Duodenal mucosa (tissue), 2 donors: ENCODE measurements around the gene ALLC.

ENCODE experiments used
- H3K27ac ChIP-seq: one replicate; pipeline ENCODE4 v1.7.0; 2013; ENCODE audit warnings: low read depth, low read length
- H3K27me3 ChIP-seq, 2 donors: one replicate each; pipeline ENCODE4 v1.7.0; 2013; ENCODE audit warnings: low read length in 2 of 2, control low read depth in 1 of 2; ENCODE audit not compliant: insufficient read depth in 2 of 2, control insufficient read depth in 1 of 2
- H3K36me3 ChIP-seq, 2 donors: one replicate each; pipeline ENCODE4 v1.7.0; 2013; ENCODE audit warnings: low read length in 2 of 2, control low read depth in 1 of 2; ENCODE audit not compliant: insufficient read depth in 2 of 2, control insufficient read depth in 1 of 2
- H3K4me1 ChIP-seq, 2 donors: one replicate each; pipeline ENCODE4 v1.7.0; 2013; ENCODE audit warnings: low read length in 2 of 2, control low read depth in 1 of 2; ENCODE audit not compliant: insufficient read depth in 2 of 2, control insufficient read depth in 1 of 2
- H3K4me3 ChIP-seq, 2 donors: one replicate each; pipeline ENCODE4 v1.7.0; 2013; ENCODE audit warnings: low read length in 2 of 2, low read depth in 1 of 2
- H3K9ac ChIP-seq, 2 donors: one replicate each; pipeline ENCODE4 v1.7.0; 2013; ENCODE audit warnings: low read length in 2 of 2, low read depth in 1 of 2
- H3K9me3 ChIP-seq, 2 donors: one replicate each; pipeline ENCODE4 v1.7.0; 2013; ENCODE audit warnings: low read length in 2 of 2, control low read depth in 1 of 2; ENCODE audit not compliant: control insufficient read depth in 1 of 2

ALLC gene

DNA sequence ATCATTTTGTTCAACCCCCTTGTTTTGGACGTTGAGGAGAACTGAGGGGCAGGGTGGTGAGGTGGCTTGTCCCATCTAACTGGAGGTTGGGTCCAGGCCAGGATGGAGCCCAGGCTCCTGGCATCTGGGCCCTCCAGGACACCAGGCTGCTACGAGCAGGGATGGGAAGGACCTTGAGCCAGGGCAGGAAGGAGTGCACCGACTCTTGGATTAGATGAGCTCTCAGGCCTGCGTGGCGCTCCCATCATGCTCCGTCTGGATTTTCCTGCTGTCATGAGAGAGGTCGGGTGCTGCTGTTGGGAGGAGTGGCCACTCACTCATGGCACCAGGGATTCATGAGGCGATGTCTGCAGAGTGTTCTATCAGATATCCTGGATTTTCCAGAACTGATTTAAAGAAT lies 18.3 kb upstream of the ALLC start:
- H3K9me3 ChIP-seq = no peaks in the 10 kb centered on the region
- no peaks in the 10 kb centered on the region for H3K27me3 ChIP-seq

DNA sequence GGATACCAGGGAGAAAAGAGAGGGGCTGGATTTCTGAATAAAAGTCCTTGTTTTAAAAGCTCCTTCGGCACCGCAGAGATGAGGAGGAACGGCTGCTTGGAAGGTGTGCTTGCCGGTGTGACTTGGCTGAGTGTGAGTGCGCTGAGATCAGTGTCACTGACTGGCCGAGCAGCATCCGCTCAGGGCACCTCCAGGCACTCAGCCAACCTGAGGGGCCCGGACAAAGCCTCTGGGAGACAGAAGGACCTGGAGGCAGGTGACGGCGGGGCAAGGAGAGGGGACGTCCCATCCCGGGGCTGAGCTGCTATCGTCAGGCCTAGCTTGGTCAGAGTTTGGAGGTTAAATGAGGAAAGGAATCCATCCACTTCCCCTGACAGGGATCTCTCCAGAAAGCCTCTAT lies 16.8 kb upstream of the ALLC start:
- Histone ChIP-seq H3K4me1 (no peaks in the 10 kb centered on the region), H3K27me3 (no peaks in the 10 kb centered on the region), H3K27ac (no peak overlapping the region), H3K9me3 (no peaks in the 10 kb centered on the region), H3K4me3 (no peak overlapping the region), H3K9ac (no peak overlapping the region), H3K36me3 (no peaks in the 10 kb centered on the region)

More for the DNA sequence above, 18.3 kb upstream of the ALLC start:
- Histone ChIP-seq H3K4me3 (no peak overlapping the region), H3K36me3 (no peaks in the 10 kb centered on the region), H3K4me1 (no peaks in the 10 kb centered on the region), H3K9ac (no peak overlapping the region), H3K27ac (no peak overlapping the region)

DNA sequence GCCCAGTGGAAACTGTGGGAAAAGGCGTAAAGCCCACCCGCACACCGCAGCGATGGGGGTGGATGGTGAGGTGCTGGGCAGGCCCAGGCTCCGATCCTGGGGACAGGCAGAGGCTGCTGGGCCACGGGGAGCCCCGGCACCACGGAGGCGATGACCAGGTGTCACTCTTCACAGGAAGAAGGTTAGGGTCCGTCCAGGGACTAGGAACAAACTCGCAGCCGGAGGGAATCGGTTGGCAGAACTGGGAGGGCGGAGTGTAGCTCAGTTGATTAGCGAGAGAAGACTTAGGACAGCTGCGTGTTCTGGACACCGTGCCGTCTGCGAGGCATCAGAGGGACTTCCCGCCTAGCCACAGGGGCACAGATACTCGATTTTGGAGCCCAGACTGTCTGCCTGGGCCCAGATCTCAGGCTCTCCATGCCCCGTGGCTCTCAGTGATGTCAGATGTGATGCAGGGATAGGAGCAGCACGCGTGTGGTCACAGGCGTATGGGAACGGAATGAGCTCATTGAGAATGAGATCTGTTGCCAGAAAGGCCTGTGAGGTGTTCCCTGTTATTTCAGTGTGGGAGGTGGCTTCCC lies 16.1 kb upstream of the ALLC start:
- H3K36me3 ChIP-seq = no peaks in the 10 kb centered on the region
- no peak overlapping the region for H3K4me3 ChIP-seq
- no peak overlapping the region for H3K9ac ChIP-seq
- no peaks in the 10 kb centered on the region for H3K9me3 ChIP-seq
- H3K27me3 ChIP-seq = no peaks in the 10 kb centered on the region
- no peaks in the 10 kb centered on the region for H3K4me1 ChIP-seq
- no peak overlapping the region for H3K27ac ChIP-seq

DNA sequence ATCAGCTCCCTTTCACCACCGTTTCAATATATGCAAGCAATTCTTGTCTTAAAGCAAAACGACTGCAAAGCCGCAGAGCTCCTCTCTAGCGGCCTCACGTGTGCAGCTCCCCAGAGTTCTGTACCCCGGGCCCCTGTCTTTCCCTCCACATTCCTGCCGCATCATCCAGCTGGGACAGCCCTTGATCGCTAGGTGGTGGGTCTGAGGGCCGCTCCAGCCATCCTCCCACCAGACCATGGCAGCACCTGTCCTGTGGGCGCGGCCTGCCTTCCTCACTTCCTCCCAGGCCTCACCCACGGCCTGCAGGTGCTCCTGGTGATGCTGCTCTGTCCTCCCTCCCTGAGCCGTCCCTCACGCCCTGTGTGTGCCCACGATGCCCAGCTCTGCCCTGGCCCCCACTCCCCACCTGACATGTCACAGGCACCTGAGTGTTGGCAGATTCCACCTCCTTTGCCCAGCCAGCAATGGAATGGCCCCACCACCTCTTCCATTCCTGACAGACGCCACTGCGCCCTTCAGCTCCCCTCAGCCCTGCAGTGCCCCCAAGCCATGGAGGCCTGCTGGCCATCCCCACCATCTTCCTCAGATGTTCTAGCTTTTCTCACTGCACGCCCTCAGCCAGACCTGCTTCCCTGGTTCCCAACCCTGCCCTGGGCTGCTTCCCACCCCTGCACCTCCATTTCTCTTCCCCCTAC lies 15.3 kb upstream of the ALLC start:
- H3K4me1 ChIP-seq = no peaks in the 10 kb centered on the region
- H3K4me3 ChIP-seq = no peak overlapping the region
- H3K27me3 ChIP-seq = no peaks in the 10 kb centered on the region
- H3K9ac ChIP-seq = no peak overlapping the region
- H3K36me3 ChIP-seq = no peaks in the 10 kb centered on the region
- H3K27ac ChIP-seq = no peak overlapping the region
- H3K9me3 ChIP-seq = no peaks in the 10 kb centered on the region

DNA sequence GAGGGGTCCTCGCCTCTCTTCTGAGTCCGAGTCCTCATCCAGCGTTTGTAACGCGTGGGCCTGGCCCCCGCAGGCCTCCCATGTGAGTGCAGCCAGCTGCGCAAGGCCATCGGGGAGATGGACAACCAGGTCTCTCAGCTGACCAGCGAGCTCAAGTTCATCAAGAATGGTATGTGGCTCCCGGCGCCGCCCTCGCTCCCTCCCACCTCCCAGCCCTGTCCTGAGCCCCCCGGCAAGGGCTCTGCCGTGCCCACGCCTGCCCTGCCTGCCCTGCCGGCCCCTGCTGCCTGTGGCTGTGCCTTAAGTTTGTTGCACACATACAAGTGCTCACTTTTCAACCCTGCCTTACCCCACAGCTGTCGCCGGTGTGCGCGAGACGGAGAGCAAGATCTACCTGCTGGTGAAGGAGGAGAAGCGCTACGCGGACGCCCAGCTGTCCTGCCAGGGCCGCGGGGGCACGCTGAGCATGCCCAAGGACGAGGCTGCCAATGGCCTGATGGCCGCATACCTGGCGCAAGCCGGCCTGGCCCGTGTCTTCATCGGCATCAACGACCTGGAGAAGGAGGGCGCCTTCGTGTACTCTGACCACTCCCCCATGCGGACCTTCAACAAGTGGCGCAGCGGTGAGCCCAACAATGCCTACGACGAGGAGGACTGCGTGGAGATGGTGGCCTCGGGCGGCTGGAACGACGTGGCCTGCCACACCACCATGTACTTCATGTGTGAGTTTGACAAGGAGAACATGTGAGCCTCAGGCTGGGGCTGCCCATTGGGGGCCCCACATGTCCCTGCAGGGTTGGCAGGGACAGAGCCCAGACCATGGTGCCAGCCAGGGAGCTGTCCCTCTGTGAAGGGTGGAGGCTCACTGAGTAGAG lies 14.4 kb upstream of the ALLC start:
- Histone ChIP-seq H3K9me3 (no peaks in the 10 kb centered on the region), H3K4me3 (no peak overlapping the region), H3K27ac (no peak overlapping the region), H3K9ac (no peak overlapping the region), H3K4me1 (no peaks in the 10 kb centered on the region), H3K27me3 (no peaks in the 10 kb centered on the region), H3K36me3 (no peaks in the 10 kb centered on the region)

DNA sequence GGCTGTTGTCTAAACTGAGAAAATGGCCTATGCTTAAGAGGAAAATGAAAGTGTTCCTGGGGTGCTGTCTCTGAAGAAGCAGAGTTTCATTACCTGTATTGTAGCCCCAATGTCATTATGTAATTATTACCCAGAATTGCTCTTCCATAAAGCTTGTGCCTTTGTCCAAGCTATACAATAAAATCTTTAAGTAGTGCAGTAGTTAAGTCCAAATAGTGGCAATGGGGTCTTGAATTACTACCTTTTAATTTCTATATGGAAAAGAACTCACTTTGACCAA lies 13.8 kb upstream of the ALLC start:
- no peaks in the 10 kb centered on the region for H3K4me1 ChIP-seq
- H3K27me3 ChIP-seq = no peaks in the 10 kb centered on the region
- H3K4me3 ChIP-seq = no peak overlapping the region
- H3K27ac ChIP-seq = no peak overlapping the region
- no peak overlapping the region for H3K9ac ChIP-seq
- H3K36me3 ChIP-seq = no peaks in the 10 kb centered on the region
- H3K9me3 ChIP-seq = no peaks in the 10 kb centered on the region

DNA sequence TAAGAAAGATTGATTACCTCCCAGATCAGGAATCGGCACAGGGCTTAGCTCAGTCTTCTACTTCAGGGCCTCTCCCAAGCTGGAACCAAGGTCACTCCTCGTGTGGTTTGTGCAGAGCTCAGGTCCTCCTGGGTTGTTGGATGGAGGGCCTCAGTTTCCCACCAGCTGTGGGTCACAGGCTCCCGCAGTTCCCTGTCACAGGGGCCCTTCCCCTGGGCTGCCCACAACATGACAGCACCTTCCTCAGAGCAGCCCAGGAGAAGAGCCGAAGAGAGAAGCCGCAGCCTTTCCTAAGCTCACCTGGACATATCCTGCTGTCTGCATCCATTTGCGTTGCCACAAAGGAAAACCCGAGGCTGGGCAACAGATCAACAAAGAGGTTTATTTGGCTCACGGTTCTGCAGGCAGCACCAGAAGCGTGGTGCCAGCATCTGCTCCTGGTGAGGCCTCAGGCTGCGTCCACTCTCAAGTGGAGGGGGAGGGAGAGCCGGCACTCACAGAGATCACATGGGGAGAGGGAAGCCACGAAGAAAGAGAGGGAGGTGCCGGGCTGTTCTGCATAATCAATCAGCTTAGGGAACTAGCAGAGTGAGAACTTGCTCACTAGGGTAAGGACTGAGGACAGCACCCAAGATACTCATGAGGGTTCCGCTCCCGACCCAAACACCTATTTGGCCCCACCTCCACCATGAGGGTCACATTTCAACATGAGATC lies 13.0 kb upstream of the ALLC start:
- Histone ChIP-seq H3K9me3 (no peaks in the 10 kb centered on the region), H3K36me3 (no peaks in the 10 kb centered on the region), H3K27me3 (no peaks in the 10 kb centered on the region), H3K27ac (no peak overlapping the region), H3K9ac (no peak overlapping the region), H3K4me3 (no peak overlapping the region), H3K4me1 (no peaks in the 10 kb centered on the region)

DNA sequence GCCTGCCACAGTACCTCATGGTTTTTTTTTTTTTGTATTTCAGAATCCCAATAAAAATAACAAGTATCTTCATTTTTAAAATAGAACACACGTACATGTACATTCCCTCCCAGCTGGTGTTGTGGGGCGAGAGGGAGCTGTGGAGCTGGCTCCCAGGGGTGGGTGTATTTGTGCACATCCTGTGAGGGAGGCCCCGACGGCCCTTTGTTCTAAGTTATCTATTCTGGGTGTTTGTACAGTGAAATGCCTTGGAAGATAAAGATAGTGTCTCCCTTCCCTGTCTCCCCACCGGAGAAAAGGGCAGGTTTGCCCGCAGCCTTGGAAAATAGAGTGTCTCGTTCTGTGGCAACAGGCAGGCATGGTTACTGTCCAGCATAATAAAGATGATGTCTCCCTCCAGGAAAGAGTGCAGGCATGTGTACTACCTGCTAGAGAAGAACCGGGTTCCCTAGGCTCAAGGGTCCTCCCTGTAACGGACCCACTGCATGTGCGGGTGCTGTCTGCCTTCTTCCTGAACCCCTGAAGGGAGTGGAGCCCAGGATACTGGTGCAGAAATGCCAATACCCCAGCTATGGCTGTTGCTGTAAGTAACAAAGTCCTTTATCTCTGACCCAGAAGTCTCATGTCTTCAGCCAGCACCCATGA lies 12.1 kb upstream of the ALLC start:
- H3K9me3 ChIP-seq = no peaks in the 10 kb centered on the region

DNA sequence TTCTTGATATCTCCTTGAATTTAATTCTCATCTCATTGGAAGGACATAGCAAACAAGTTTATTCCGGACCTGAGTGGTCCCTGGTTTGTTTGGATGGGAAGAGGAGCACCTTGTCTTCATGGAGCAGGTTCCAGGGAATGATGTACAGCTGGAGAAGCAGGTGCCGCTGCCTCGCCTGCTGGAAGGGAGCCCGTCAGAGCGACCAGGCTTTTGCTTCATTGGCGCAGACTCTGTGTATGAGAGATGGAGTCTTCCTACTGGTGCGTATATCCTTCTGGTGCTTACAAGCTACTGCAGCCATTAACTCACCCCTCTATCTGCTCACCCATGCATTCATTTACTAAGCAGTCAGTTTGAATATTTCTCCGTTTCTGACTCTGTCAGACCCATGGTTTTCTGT lies 11.6 kb upstream of the ALLC start:
- Histone ChIP-seq H3K9me3 (no peaks in the 10 kb centered on the region), H3K4me3 (no peak overlapping the region), H3K9ac (no peak overlapping the region), H3K4me1 (peaks cover 2 to 4% of the 10 kb centered on the region in 2 donors), H3K36me3 (no peaks in the 10 kb centered on the region), H3K27ac (no peak overlapping the region), H3K27me3 (no peaks in the 10 kb centered on the region)

More for the DNA sequence above, 12.1 kb upstream of the ALLC start:
- Histone ChIP-seq H3K9ac (no peak overlapping the region), H3K27me3 (no peaks in the 10 kb centered on the region), H3K36me3 (no peaks in the 10 kb centered on the region), H3K27ac (no peak overlapping the region), H3K4me1 (peaks cover 0 to 2% of the 10 kb centered on the region in 2 donors), H3K4me3 (no peak overlapping the region)
